ENCODE data around the gene STX4.

GRCh38 chr16:31007684-31008083 lies 25.7 kb upstream of the STX4 start:
- no peak for TF ChIP-seq CTCF (IDR thresholded peaks at IDR 0.05)
- TF ChIP-seq EZH2phosphoT487 (IDR thresholded peaks at IDR 0.05): no peak
